ENCODE data around the gene KRTAP12-2.
"Not testable (repeated sequence)": the region's sequence is repeated elsewhere in the genome, so short reads cannot be mapped to it uniquely, and the experiment has no call there.

- TF ChIP-seq, protein P1, sequence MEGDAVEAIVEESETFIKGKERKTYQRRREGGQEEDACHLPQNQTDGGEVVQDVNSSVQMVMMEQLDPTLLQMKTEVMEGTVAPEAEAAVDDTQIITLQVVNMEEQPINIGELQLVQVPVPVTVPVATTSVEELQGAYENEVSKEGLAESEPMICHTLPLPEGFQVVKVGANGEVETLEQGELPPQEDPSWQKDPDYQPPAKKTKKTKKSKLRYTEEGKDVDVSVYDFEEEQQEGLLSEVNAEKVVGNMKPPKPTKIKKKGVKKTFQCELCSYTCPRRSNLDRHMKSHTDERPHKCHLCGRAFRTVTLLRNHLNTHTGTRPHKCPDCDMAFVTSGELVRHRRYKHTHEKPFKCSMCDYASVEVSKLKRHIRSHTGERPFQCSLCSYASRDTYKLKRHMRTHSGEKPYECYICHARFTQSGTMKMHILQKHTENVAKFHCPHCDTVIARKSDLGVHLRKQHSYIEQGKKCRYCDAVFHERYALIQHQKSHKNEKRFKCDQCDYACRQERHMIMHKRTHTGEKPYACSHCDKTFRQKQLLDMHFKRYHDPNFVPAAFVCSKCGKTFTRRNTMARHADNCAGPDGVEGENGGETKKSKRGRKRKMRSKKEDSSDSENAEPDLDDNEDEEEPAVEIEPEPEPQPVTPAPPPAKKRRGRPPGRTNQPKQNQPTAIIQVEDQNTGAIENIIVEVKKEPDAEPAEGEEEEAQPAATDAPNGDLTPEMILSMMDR (IDR thresholded peaks at IDR 0.05) = not testable (repeated sequence)
- TF ChIP-seq POLR2AphosphoS5 (IDR thresholded peaks at IDR 0.05) = not testable (repeated sequence)
Measured at GRCh38 chr21:44689740-44690139, 23.0 kb upstream of the KRTAP12-2 start.
